Cortex of kidney (tissue), 1 donor: ENCODE data around the gene PLXNA4.

Experiments
- DNase-seq: peaks from one replicate; lab custom pipeline; 2025; lab: John Stamatoyannopoulos, UW

The PLXNA4 gene

DNA sequence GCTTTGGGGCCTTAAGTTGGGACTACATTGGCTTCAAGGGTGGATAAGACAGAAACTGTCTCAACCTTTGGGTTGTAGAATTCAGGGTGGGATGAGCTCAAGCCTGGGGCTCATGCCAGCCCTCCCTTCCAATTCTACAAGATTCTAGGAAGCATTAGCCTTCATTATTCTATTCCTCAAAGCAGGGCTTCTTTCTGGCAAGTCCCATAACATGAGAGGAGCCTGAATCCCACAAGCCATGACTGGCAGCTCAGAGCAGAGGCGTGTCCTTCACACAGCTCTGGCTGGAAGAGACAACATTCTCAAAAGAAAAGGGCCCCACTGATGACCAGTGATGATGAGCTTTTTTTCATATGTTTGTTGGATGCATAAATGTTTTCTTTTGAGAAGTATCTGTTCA is 187.6 kb downstream of the PLXNA4 start:
- DNase-seq: no peak

DNA sequence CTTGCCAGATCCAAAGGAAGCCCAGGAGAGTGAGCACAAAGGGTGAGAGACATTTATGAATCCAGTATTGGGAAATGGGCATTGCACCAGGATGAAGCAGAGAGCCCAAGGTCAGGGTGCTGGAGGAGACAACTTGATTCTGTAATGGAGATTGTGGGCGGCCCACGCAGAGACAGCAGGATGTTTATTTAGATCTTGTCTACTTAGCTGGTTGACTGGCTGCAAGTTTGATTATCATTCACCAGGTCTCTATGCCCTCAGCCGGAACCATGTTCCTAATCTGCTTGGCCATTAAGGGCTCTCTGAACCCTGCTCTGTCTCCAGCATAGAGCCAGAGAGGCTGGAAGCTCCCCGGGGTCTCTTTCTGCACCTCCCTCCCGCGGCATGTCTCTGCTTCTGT is 188.7 kb downstream of the PLXNA4 start:
- no peak for DNase-seq

GRCh38 chr7:132386201-132386681 is 190.0 kb downstream of the PLXNA4 start:
- no peak for DNase-seq

DNA sequence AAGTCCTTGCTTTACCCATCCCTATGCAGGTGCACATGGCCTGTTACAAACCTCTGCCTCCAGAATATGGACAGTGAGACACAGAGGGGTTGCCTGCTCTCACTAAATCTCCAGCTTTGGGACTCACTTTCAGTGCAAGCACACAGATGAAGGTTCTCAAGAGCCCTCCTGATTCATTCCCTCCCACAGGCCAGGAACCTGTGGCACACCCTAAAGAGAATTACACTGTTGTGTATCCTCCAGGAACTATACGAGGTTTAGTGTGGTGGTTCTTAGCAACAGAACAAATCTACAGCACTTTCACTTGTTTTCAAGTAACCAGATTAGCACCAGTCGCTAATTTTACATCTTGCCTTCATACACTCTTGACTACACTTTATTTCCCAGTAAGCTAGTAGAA is 192.3 kb downstream of the PLXNA4 start:
- no peak for DNase-seq

- DNase-seq: no peak
Measured at GRCh38 chr7:132381742-132382472, 194.4 kb downstream of the PLXNA4 start.

DNA sequence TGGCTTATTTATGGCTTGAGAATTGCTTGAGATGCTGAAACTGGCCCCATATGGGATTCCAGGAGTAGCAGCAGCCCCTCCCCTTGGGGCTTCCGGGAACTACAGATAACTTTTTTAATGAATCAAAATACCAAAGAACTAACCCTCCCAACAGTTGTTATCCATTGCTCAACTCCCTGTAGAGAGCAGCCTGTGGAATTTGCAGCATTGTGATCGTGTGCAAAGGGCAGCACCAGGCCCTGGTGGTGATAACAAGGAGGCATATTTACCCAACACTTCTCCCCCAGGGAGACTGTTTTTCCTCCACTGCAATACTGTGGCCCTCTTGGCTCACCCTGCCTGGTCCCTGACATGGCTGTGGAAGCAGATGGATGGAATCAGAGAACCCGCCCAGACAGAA is 196.2 kb downstream of the PLXNA4 start:
- no peak for DNase-seq

DNA sequence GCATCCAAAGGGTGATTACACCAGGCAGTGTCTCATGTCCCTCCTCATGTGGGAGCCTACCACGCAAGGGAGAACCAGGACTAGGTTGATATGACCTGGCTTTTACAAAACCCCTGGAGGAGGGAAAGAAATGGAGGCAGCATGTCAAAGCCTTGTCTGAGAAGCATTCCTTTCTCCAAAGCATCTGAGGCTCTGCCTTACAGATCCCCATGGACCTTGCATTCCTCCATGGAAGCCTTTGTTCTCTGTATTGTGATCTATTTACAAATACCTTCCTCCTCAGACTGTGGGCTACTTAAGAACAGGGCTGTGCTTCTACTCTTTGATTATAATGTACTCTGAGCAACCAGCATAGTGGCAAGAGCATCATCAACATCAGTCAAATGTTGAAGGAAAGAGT is 197.0 kb downstream of the PLXNA4 start:
- no peak for DNase-seq

GRCh38 chr7:132377703-132378584 is 198.3 kb downstream of the PLXNA4 start:
- no peak for DNase-seq

DNA sequence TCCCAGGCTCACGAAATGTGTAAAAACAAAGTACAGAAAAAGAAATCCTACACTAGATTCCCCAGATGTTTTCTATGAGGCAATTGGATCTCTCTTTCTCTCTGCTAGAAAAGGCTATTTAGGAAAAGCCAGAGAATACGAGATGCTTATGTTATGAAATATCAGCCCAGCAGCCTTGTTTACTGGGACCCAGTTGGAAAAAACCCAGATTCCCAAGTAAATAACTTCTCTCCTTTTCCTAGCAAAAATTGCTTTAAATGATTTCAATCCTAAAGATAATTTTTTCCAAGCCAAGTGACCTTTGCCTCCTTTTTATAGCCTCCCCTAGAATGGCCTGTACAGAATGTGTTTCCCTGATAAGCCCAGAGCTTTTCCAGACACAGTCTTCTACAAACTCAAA is 199.3 kb downstream of the PLXNA4 start:
- no peak for DNase-seq

GRCh38 chr7:132376361-132377013 is 199.8 kb downstream of the PLXNA4 start:
- DNase-seq: no peak

GRCh38 chr7:132373879-132374278 is 202.4 kb downstream of the PLXNA4 start:
- no peak for DNase-seq

DNA sequence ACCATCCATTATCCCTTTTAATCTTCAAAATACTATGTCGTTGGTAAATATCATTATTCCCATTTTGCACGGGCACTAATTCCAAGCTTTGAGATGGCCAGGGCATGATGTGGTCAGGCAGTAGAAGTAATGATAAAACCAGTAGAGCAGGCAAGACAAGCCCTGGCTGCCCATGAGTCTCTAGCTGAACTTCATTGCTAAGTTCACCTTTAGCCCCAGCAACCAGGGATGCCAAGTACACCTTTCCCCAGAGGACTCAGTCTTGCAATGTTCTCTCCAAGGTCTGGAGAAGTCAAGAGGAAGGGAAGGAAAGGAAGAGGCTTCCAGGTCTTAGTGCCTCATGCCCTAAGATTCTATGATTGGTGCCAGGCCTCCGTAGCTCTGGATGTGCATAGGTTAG is 203.2 kb downstream of the PLXNA4 start:
- no peak for DNase-seq

DNA sequence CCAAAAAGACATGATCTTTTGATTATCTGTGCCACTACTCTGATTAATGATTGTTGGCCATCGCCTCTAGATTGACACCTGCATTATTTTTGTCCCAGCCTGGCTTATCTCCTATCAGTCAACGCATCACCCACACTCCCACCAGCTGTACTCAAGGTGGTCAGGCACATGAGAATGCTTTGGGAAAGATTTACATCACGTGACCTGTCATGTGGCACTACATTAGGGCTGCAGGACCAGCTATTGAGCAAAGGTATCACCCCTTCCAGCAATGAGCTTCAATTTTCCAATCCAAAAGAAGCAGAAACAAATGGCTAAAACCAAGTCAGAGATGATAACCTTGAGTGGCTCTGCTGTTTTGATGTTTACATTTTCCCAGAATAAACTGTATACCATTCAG is 204.3 kb downstream of the PLXNA4 start:
- no peak for DNase-seq

GRCh38 chr7:132368246-132368900 is 207.9 kb downstream of the PLXNA4 start:
- DNase-seq: no peak

DNA sequence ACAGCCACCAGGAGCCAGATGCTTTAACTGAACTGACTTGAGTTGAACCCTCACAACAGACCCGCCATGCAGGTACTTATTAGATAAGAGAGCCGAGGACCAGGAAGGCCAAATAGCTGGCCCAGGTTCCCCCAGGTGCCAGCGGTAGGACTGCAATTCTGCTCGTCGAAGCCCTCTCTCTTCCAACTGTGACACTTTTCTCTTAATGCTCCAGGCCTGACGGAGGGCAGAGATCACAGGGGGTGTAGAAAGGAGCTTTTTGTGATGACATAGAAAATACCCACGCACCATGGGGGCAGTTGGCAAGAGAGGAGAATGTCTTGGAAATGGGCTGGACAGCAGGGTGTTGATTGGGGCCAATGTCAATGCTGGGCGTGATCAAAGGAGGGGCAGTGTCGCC is 208.5 kb downstream of the PLXNA4 start:
- DNase-seq: no peak

DNA sequence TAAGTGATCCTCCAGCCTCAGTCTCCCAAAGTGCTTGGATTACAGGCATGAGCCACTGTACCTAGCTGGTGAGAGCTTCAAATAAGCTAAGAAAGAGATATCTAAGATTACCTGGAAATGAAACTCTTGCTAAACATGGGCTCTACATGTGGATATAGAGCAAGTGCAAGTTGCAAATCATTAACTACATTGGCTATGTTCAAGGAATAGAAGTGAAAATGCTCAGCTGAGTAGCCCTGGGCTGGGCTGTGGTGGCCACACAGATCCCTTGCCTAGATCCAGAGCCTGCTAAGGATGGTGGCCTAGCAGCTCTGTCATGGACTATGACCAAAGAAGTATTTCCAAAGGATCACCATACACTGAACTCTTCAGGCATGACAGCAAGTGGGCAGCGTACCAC is 209.3 kb downstream of the PLXNA4 start:
- DNase-seq: no peak

GRCh38 chr7:132364226-132364625 is 212.0 kb downstream of the PLXNA4 start:
- DNase-seq: no peak

DNA sequence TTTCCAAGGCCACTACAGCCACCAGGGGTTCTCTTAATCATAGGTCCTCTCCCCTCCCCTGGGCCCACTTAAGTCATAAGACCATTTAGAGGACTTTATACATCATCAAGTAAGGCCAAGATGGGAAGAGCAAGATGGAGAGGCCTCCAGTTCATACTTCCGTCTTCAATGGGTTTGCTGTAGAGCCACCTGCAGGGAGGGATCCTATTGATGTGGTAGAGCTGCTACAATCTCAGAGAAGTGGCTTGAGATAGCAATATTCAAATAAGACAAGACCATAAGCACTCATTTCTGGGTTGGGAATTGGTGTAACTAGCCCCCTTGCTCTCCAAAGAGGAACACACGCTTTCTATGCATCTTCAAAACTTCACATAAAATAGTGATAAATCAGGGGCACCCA is 214.2 kb downstream of the PLXNA4 start:
- DNase-seq: no peak

DNA sequence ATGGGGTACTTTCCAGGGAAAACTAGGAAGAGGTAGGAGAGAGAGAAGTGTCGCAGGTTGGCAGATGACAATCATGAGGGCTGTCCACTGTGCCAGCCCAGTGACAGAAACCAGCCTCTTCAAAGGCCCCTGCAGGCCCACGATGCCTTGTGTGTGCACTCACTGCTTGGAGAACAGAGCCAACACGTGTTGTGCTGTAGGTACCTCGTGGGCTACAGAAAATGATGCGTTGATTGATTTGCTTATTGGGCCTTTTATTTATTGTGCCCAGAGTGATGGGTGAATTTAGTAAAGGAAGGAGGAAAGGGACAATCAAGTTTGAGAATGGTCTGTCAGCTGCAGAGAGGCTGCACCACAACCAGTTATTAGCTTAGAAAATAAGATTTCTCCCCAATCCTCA is 215.1 kb downstream of the PLXNA4 start:
- no peak for DNase-seq

- DNase-seq: no peak
Measured at GRCh38 chr7:132359743-132360142, 216.5 kb downstream of the PLXNA4 start.

DNA sequence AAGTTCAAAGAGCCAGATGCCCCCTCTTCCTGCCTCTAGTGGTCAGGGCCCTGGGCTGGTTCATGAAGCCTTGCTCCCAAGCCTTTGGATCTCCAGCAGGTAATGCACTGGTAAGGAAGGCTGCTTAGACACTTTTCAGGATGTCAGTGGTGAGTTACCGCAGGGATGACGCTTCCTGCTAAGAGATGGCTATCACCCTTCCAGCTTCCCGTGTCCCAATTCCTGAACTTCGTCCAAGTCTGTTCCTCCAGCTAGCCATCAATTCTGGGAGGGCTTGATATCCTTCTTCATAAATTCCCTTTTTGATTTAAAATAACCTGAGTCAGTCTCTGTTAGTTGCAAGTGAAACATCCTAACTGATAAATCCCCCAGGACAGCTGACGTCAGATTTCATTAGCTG is 221.2 kb downstream of the PLXNA4 start:
- DNase-seq: no peak

DNA sequence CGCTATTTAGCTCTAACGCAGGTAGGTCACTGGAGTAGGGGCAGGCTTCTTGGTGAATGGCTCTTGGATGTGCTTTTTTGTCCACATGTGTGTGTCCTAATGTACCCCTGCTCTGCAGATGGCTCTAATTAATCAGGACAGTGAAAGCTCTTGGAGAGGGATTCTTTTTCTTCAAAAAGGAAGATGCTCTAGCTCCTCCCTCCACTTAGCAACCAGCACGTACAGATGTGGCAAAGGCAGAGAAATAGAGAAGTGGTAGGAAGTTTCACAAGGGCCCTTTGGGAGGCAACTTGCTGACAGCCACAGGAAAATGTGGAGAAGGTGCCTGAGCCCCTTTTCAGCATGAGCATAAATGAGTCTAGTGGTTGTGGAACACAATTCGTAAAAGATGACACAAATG is 221.7 kb downstream of the PLXNA4 start:
- DNase-seq: no peak
